GM21529 (cell line): ENCODE measurements around the gene EQTN.
"Not testable (repeated sequence)": the region's sequence is repeated elsewhere in the genome, so short reads cannot be mapped to it uniquely, and the experiment has no call there.

ENCODE experiments used
- ATAC-seq: cut with Tn5 transposase; IDR thresholded peaks from one replicate; pipeline ENCODE4 v1.9.1; 2021; ENCODE audit not compliant: unreplicated experiment

The EQTN gene

DNA sequence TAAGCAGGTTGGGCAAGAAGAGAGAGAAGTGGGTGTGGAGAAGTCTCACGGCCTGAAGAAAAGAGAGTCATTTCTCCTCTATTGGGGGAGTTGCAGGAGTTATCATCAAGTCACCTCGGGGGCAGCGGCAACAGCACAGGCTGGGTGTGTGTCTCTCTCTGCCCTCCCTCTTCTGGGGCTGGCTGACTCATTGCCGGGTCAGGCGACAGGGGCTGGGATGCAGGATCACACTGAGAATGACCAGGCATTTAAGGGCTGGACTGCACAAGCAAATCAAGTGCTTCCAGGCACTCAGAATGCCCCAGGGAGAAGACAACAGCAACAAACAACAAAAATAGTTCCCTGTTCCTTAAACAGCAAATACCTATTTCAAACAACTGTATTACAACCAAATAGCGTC lies 6.3 kb upstream of the EQTN start:
- no peak for ATAC-seq

- ATAC-seq = no peak
Observed at GRCh38 chr9:27293996-27294395, 3.0 kb downstream of the EQTN start.

DNA sequence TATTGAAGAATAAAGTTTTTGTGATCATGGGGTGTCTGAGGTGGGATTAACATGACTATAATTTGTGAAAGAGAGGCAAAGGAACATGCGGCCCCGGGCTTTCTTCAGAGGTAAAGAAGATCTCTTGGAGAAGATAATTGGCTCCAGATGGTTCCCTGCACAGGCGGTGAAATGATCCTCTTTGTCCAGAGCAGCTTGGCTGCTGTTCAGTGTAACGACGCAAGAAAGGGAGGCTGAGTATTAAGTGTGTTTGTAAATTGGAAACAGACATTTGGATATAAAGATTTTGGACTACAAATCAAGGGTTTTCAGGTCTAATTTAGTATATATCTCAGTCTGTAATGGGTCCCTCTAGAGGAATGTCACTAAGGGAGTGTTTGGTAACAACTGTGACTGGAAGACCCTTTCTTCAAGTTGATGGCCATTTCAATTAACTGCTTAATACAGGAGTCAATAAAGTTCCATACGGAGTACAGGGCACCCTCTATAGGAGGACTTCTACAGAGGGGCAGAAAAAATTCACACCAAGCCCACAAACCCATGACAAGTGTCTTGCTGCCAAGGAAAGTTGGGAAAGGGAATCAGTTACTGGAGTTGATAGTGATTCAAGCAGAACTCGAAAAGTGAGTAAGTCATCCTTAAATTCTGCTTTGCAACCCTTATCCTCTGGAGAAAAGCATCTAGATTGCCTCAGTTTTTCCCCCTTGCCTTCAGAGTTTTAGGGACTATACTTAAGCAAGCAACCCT lies 4.1 kb downstream of the EQTN start:
- no peak for ATAC-seq

DNA sequence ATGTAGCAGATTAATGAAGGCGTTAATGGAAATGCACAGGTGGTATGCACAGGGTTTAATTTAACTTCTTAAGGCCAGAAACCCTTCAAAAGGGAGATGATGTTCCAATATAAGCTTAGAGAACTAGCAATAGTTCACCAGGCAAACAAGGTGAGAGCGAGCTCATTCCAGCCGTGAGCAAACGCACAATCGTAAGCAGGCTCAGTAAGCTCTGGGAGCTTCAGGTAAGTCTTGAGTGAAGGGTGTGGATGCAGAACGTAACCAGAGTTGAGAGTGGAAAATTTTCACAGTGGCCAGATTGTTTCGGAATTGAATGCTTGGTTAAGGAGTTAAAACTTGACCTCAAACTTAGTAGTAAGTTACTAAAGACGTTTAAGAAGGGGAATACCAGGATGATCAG lies 5.7 kb downstream of the EQTN start:
- no peak for ATAC-seq

DNA sequence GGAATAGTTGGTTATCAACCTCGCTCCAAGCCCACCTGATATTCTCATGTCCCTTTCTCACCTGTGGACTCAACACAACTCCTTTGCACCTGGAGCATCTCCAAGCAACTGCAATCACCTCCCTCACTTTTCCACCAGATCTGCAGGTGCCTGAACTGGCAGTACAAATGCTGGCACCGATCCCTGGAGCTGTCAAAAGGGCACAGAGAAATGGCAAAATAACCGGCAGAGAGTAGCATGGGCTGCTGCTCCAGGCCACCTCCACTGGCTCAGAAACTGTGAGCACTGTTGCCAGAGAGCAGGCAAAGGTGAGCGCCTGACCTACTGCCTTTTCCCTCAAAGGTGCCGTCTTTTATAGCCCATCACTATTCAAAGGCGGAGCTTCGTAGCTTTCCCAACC lies 14.7 kb downstream of the EQTN start:
- no peak for ATAC-seq

- ATAC-seq = no peak
Observed at GRCh38 chr9:27280860-27281259, 16.1 kb downstream of the EQTN start.

DNA sequence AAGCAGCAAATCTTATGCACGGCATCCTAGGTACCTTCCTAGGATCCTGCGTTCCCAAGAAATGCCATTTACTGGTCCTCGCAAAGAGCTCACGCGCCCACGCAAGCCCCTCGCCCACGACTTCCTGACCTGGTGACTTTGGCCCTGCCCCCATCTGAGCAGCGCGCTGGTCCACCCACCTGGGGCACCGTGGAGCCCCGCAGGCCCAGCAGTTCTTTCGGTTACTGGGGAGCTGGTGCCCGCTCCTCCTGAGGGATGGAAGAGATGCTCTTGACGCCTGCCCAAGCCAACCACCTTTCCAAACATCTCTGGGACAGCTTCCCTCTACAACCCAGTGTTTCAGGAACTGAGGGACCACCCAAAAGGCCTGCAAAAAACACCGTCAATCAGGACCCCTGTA lies 16.7 kb downstream of the EQTN start:
- no peak for ATAC-seq

DNA sequence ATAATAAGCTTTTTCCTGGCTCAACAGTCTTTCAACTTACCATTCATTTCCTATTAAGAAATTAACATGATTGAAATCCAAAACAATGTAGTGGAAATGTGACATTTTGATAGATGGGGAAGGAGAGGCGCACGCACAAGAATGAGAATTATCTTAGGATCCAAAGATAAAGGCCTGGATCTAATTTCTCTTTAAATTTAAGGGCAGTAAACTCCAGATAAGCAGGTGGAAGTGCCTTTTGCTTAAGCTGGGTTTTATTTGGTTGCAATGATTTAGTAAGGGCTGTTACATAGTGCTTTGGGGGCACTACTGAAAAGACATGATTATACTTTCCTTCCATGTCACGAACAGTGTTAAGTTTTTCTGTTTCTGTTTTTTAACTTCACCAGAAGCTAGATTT lies 17.3 kb downstream of the EQTN start:
- ATAC-seq = no peak

DNA sequence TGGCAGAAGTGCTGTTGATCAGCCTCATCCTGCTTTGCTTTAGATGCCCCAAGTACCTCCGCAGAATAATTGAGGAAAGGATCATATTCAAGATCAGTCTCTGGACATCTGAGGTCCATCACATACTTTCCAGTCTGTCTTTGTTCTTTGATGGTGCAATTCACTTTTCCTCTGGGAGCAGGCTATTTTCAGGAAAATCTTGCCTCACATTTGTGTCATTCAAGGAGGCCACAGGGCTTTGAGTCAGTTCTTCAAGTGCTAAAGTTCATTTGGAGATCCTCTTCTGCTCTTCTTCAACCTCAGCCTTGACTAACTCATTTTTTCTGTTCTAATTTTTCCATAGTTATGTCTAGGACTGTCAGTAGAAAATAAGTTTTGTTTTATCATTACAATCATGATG lies 18.6 kb downstream of the EQTN start:
- ATAC-seq = no peak

GRCh38 chr9:27276193-27277030 lies 20.5 kb downstream of the EQTN start:
- no peak for ATAC-seq

GRCh38 chr9:27273186-27273585 lies 23.8 kb downstream of the EQTN start:
- ATAC-seq = no peak

DNA sequence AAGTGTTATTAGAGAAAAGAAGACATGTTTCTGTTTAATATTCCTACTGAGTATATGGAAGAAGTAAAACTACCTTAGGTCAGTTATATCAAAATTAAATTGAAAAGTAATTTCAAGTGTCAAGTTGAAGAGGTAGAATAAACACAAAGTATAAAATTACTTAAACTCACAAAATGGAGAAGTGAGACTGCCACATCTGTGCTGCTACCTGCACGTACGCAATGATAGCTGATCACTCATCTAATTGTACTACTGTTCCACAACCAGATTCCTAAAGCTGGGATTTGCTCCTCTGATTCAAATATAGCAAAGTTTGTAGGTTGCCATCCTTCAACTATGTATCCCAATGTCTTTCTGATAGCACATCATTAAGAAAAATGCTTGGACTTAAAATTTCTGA lies 24.8 kb downstream of the EQTN start:
- ATAC-seq = peak; percentile 48

- no peak for ATAC-seq
Observed at GRCh38 chr9:27261517-27262211, 35.3 kb downstream of the EQTN start.

DNA sequence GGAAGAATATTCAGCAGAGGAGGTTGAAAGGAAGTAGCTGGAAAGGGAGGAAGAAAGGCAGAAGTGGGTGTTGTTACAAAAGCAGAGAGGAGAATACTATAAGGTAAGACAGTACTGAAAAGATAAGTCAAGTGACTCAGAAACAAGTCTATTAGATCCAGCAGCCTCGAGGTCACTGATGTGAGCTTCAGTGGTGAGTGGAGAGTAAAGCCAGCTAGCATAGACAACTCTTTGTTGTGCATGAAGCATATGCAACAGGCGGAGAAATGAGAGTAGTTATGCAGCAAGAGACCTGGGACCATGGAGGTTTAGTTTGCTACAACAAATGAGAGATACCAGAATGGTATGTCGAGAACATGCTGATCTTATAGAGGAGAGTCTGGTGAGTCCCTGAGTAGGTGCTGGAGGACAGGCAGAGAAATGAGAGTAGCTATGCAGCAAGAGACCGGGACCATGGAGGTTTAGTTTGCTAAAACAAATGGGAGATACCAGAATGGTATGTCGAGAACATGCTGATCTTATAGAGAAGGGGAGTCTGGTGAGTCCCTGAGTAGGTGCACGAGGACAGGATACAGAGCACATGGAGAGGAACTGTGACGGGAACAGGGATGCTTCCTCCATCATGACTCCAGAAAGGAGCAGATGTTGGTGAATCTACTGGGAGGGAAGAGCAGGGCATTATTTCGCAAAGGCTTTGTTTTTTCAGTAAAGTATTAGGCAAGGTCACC lies 36.0 kb downstream of the EQTN start:
- no peak for ATAC-seq

GRCh38 chr9:27258662-27259061 lies 38.3 kb downstream of the EQTN start:
- ATAC-seq = no peak

DNA sequence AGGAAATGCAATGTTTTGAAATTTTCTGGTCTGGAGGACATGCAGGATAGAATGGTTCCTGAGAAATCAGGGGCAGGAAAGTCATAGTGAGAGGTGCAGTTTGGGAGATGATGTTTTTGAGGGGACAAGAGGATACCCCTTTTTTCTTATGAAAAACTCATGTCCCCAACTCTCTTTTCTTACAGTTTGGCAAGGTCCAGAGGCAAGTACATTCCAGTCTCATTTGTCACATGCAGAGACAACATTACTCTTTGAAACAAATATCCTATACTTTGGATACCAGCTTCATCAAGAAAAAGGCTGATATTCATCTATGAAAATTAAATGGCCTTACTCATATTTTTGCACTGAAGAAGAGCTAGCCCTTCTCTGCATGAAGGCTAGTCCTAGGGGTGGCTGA lies 48.2 kb downstream of the EQTN start:
- ATAC-seq = no peak

DNA sequence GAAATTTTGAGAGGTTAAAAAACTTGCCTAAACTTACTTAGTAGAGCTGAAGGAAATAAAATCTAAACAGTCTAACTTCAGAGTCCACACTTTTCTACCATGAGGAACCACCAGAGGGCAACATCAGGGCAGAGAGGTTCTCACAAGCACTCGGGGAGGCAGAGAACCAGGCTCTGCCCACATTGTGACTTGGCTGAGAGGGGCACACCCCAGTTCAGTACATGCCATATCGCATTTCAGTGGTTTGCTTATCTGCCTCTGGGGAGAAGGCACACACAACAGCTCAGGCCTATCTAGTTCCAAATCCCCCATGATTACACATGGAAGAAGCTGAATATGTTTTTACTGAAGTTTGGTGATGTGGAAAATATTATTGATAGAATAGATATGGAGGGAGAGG lies 49.2 kb downstream of the EQTN start:
- ATAC-seq = peak; percentile 77

- not testable (repeated sequence) for ATAC-seq
Observed at GRCh38 chr9:27239648-27240047, 57.3 kb downstream of the EQTN start.
